K562 (cell line): ENCODE measurements around the gene CCNDBP1. TPM values are rescaled to one million over a fixed set of nuclear protein-coding genes. Genes with fewer than 3 reads are reported as not detected.
A peak's percentile ranks its signal among the peaks of the same experiment; 100 is the strongest.

Experiments used
- COPS2 ChIP-seq: fragments of 450-650 bp; conservative IDR thresholded peaks from 2 replicates; pipeline ENCODE4 v1.6.1; 2016; ENCODE audit warnings: mild to moderate bottlenecking, moderate library complexity
- FOXA1 ChIP-seq: fragments of 450-650 bp; IDR thresholded peaks from 2 replicates; pipeline ENCODE4 v1.6.1; 2016; ENCODE audit warnings: mild to moderate bottlenecking, borderline replicate concordance
- GATAD2B ChIP-seq: fragments of 450-650 bp; IDR thresholded peaks from 2 replicates; pipeline ENCODE4 v1.6.1; 2017; ENCODE audit warnings: mild to moderate bottlenecking, borderline replicate concordance
- HMG20B ChIP-seq: fragments of 250-450 bp; sonication (Bioruptor Pico); IDR thresholded peaks from 2 replicates; pipeline ENCODE4 v1.5.0; 2021; ENCODE audit warnings: mild to moderate bottlenecking
- KAT7 ChIP-seq: sonication (generic); formaldehyde crosslinking; IDR thresholded peaks from 2 replicates; pipeline ENCODE4 v1.8.0; 2022; ENCODE audit warnings: missing genetic modification reagents, mild to moderate bottlenecking, borderline replicate concordance
- MAFG ChIP-seq: fragments of 450-650 bp; conservative IDR thresholded peaks from 2 replicates; pipeline ENCODE4 v1.6.1; 2016; ENCODE audit warnings: missing genetic modification characterization, missing compliant biosample characterization
- MEF2D ChIP-seq: conservative IDR thresholded peaks from 2 replicates; pipeline ENCODE4 v1.6.1; 2016; ENCODE audit warnings: low read depth, missing genetic modification characterization, missing compliant biosample characterization
- NFRKB ChIP-seq: fragments of 450-650 bp; IDR thresholded peaks from 2 replicates; pipeline ENCODE4 v1.6.1; 2016; ENCODE audit warnings: low read depth
- PTBP1 ChIP-seq: fragments of 200-400 bp; formaldehyde crosslinking; IDR thresholded peaks from 2 replicates; pipeline ENCODE4 v1.6.1; 2017; ENCODE audit warnings: low read depth, low read length
- ZBTB7A ChIP-seq: IDR thresholded peaks from 2 replicates; pipeline ENCODE4 v1.6.1; 2011; ENCODE audit warnings: low read depth, mild to moderate bottlenecking, low read length, moderate library complexity, borderline replicate concordance; ENCODE audit not compliant: control insufficient read depth
- ZKSCAN8 ChIP-seq: fragments of 200-800 bp; sonication (Bioruptor generic); IDR thresholded peaks from 2 replicates; pipeline ENCODE4 v1.6.1; 2016; ENCODE audit warnings: missing genetic modification characterization, missing compliant biosample characterization
- ZNF277 ChIP-seq: fragments of 250-450 bp; sonication (Bioruptor Pico); IDR thresholded peaks from 2 replicates; pipeline ENCODE4 v1.8.0; 2022; ENCODE audit warnings: inconsistent platforms, mild to moderate bottlenecking, moderate library complexity, borderline replicate concordance
- ZNF717 ChIP-seq: fragments of 250-450 bp; sonication (Bioruptor Pico); IDR thresholded peaks from 2 replicates; pipeline ENCODE4 v1.5.0; 2021
- polyA plus RNA-seq, 8 experiments: library from polyadenylated mRNA; depleted of rRNA in 4 of 8; stranded (reverse) in 5 of 8; unstranded in 3 of 8; fragments of >200 nt; fragmentation: Nextera tagmentation in 2 of 8; fragmentation: Illumina TruSeq in 1 of 8; extraction: Ambion mirVana in 2 of 8; extraction: Trizol in 1 of 8; gene quantifications; 2 replicates each; pipeline versions ENCODE4 v1.2.1 to v1.2.3, GENCODE V29; 2011 to 2014; ENCODE audit warnings: inconsistent platforms in 1 of 8, missing spikeins in 1 of 8
- total RNA-seq, 7 experiments: library from RNA; depleted of rRNA in 6 of 7; stranded (reverse); fragments of >200 nt in 6 of 7; fragmentation: Illumina TruSeq in 2 of 7; extraction: Trizol in 2 of 7; gene quantifications; 2 replicates each; pipeline versions ENCODE4 v1.2.1 to v1.2.3, GENCODE V29; 2011 to 2021; ENCODE audit warnings: low replicate concordance in 1 of 7
- TF ChIP-seq, protein P1 (sequence below): sonication (generic); formaldehyde crosslinking; IDR thresholded peaks from 2 replicates; pipeline ENCODE4 v1.9.0; 2022; ENCODE audit warnings: mild to moderate bottlenecking, missing genetic modification reagents
- TF ChIP-seq, protein P2 (sequence below), 2 experiments: fragments of 450-650 bp; conservative IDR thresholded peaks; 2 replicates each; pipeline ENCODE4 v1.6.1; 2017; ENCODE audit warnings: mild to moderate bottlenecking in 2 of 2, moderate library complexity in 2 of 2
- TF ChIP-seq, protein P3 (sequence below): fragments of 450-650 bp; IDR thresholded peaks from 2 replicates; pipeline ENCODE4 v1.6.1; 2016
- TF ChIP-seq, protein P4 (sequence below): fragments of 450-650 bp; IDR thresholded peaks from 2 replicates; pipeline ENCODE4 v1.6.1; 2014; ENCODE audit warnings: low read depth, mild to moderate bottlenecking, moderate library complexity, borderline replicate concordance
- TF ChIP-seq, protein P5 (sequence below): sonication (generic); formaldehyde crosslinking; IDR thresholded peaks from 2 replicates; pipeline ENCODE4 v1.4.0; 2020; ENCODE audit warnings: mild to moderate bottlenecking, missing genetic modification reagents
- TF ChIP-seq, protein P6 (sequence below): fragments of 450-650 bp; formaldehyde crosslinking; IDR thresholded peaks from 2 replicates; pipeline ENCODE4 v1.4.0; 2020; ENCODE audit warnings: mild to moderate bottlenecking, mixed read lengths

The CCNDBP1 gene
- total and polyA plus RNA-seq, 9 of the 15 experiments (the other 6 are each of a cell fraction or from before 2014, with no cell fraction given) = 37.0 to 111 (median 55.5) TPM

- TF ChIP-seq ZNF277 (CRISPR knock-in tag) = no peak
- no peak for TF ChIP-seq ZBTB7A
- no peak; the same call in 1 of the 2 replicates for TF ChIP-seq NFRKB
- TF ChIP-seq, protein P1, sequence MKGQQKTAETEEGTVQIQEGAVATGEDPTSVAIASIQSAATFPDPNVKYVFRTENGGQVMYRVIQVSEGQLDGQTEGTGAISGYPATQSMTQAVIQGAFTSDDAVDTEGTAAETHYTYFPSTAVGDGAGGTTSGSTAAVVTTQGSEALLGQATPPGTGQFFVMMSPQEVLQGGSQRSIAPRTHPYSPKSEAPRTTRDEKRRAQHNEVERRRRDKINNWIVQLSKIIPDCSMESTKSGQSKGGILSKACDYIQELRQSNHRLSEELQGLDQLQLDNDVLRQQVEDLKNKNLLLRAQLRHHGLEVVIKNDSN (CRISPR knock-in tag) = no peak
- TF ChIP-seq FOXA1 = no peak
- TF ChIP-seq PTBP1 = no peak
- TF ChIP-seq MAFG (tag) = peak; percentile 97
- TF ChIP-seq, protein P2, sequence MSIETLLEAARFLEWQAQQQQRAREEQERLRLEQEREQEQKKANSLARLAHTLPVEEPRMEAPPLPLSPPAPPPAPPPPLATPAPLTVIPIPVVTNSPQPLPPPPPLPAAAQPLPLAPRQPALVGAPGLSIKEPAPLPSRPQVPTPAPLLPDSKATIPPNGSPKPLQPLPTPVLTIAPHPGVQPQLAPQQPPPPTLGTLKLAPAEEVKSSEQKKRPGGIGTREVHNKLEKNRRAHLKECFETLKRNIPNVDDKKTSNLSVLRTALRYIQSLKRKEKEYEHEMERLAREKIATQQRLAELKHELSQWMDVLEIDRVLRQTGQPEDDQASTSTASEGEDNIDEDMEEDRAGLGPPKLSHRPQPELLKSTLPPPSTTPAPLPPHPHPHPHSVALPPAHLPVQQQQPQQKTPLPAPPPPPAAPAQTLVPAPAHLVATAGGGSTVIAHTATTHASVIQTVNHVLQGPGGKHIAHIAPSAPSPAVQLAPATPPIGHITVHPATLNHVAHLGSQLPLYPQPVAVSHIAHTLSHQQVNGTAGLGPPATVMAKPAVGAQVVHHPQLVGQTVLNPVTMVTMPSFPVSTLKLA (conservative IDR thresholded peaks at IDR 0.05) = peak in 1 of 2 experiments; percentile 49; a peak in 2 of 4 replicates
- no peak for TF ChIP-seq ZNF717 (CRISPR knock-in tag)
- no peak for TF ChIP-seq GATAD2B
- TF ChIP-seq, protein P3, sequence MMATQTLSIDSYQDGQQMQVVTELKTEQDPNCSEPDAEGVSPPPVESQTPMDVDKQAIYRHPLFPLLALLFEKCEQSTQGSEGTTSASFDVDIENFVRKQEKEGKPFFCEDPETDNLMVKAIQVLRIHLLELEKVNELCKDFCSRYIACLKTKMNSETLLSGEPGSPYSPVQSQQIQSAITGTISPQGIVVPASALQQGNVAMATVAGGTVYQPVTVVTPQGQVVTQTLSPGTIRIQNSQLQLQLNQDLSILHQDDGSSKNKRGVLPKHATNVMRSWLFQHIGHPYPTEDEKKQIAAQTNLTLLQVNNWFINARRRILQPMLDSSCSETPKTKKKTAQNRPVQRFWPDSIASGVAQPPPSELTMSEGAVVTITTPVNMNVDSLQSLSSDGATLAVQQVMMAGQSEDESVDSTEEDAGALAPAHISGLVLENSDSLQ = no peak
- no peak for TF ChIP-seq ZKSCAN8 (CRISPR knock-in tag)
- no peak for TF ChIP-seq HMG20B (CRISPR knock-in tag)
- TF ChIP-seq, protein P4, sequence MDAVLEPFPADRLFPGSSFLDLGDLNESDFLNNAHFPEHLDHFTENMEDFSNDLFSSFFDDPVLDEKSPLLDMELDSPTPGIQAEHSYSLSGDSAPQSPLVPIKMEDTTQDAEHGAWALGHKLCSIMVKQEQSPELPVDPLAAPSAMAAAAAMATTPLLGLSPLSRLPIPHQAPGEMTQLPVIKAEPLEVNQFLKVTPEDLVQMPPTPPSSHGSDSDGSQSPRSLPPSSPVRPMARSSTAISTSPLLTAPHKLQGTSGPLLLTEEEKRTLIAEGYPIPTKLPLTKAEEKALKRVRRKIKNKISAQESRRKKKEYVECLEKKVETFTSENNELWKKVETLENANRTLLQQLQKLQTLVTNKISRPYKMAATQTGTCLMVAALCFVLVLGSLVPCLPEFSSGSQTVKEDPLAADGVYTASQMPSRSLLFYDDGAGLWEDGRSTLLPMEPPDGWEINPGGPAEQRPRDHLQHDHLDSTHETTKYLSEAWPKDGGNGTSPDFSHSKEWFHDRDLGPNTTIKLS = peak; percentile 29; the same call in 1 of the 2 replicates
- no peak for TF ChIP-seq COPS2
- TF ChIP-seq, protein P5, sequence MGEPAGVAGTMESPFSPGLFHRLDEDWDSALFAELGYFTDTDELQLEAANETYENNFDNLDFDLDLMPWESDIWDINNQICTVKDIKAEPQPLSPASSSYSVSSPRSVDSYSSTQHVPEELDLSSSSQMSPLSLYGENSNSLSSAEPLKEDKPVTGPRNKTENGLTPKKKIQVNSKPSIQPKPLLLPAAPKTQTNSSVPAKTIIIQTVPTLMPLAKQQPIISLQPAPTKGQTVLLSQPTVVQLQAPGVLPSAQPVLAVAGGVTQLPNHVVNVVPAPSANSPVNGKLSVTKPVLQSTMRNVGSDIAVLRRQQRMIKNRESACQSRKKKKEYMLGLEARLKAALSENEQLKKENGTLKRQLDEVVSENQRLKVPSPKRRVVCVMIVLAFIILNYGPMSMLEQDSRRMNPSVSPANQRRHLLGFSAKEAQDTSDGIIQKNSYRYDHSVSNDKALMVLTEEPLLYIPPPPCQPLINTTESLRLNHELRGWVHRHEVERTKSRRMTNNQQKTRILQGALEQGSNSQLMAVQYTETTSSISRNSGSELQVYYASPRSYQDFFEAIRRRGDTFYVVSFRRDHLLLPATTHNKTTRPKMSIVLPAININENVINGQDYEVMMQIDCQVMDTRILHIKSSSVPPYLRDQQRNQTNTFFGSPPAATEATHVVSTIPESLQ = no peak
- TF ChIP-seq MEF2D (tag) = no peak
- TF ChIP-seq, protein P6, sequence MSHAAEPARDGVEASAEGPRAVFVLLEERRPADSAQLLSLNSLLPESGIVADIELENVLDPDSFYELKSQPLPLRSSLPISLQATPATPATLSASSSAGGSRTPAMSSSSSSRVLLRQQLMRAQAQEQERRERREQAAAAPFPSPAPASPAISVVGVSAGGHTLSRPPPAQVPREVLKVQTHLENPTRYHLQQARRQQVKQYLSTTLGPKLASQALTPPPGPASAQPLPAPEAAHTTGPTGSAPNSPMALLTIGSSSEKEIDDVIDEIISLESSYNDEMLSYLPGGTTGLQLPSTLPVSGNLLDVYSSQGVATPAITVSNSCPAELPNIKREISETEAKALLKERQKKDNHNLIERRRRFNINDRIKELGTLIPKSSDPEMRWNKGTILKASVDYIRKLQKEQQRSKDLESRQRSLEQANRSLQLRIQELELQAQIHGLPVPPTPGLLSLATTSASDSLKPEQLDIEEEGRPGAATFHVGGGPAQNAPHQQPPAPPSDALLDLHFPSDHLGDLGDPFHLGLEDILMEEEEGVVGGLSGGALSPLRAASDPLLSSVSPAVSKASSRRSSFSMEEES (CRISPR knock-in tag) = no peak
- TF ChIP-seq KAT7 = no peak
These were observed 45.5 kb downstream of the CCNDBP1 start (continued) for GRCh38 chr15:43230640-43231115.
